Liver (tissue), 9 donors: Measurements from ENCODE around the gene ANKRD13A. TPM values are rescaled to one million over a fixed set of nuclear protein-coding genes. Genes with fewer than 3 reads are reported as not detected.

Experiments used
- DNase-seq: peaks from one replicate; pipeline ENCODE4 v3.0.0-alpha.2; 2017; ENCODE audit warnings: low spot score
- H3K27ac ChIP-seq, 2 donors: one replicate each; pipeline ENCODE4 v1.7.0; 2013; ENCODE audit warnings: inconsistent platforms in 2 of 2, low read length in 2 of 2, control low read depth in 1 of 2, low read depth in 1 of 2, mild to moderate bottlenecking in 1 of 2
- H3K27me3 ChIP-seq, 4 donors: one replicate each; pipeline versions ENCODE4 v1.6.1 to v1.7.0; 2013; ENCODE audit warnings: low read length in 3 of 4, inconsistent platforms in 1 of 4, mild to moderate bottlenecking in 1 of 4, moderate library complexity in 1 of 4; ENCODE audit not compliant: control insufficient read depth in 4 of 4, insufficient read depth in 4 of 4
- H3K36me3 ChIP-seq, 4 donors: one replicate each; pipeline versions ENCODE4 v1.6.1 to v1.7.0; 2013; ENCODE audit warnings: low read length in 3 of 4, mild to moderate bottlenecking in 3 of 4, low read depth in 1 of 4, moderate library complexity in 1 of 4; ENCODE audit not compliant: control insufficient read depth in 4 of 4, insufficient read depth in 3 of 4
- H3K4me1 ChIP-seq, 4 donors: one replicate each; pipeline versions ENCODE4 v1.6.1 to v1.7.0; 2013; ENCODE audit warnings: low read length in 3 of 4, mild to moderate bottlenecking in 3 of 4, moderate library complexity in 1 of 4; ENCODE audit not compliant: control insufficient read depth in 4 of 4, insufficient read depth in 4 of 4
- H3K4me3 ChIP-seq, 3 donors: one replicate each; pipeline versions ENCODE4 v1.6.1 to v1.7.0; 2013; ENCODE audit warnings: low read length in 3 of 3, control low read depth in 1 of 3, low read depth in 1 of 3, mild to moderate bottlenecking in 1 of 3
- H3K9ac ChIP-seq, 2 donors: one replicate each; pipeline ENCODE4 v1.7.0; 2013; ENCODE audit warnings: low read length in 2 of 2, mild to moderate bottlenecking in 2 of 2, moderate library complexity in 2 of 2, control low read depth in 1 of 2, low read depth in 1 of 2
- H3K9me3 ChIP-seq, 4 donors: one replicate each; pipeline versions ENCODE4 v1.6.1 to v1.7.0; 2013; ENCODE audit warnings: low read length in 3 of 4; ENCODE audit not compliant: control insufficient read depth in 4 of 4
- FOXA1 ChIP-seq: IDR thresholded peaks from 2 replicates; pipeline ENCODE4 v1.6.1; 2016; ENCODE audit warnings: antibody characterized with exemption
- FOXA2 ChIP-seq: IDR thresholded peaks from 2 replicates; pipeline ENCODE4 v1.6.1; 2016; ENCODE audit warnings: antibody characterized with exemption
- GABPA ChIP-seq, 2 donors: IDR thresholded peaks in 1 of 2; conservative IDR thresholded peaks in 1 of 2; 2 replicates each; pipeline ENCODE4 v1.6.1; 2016; ENCODE audit warnings: antibody characterized with exemption in 2 of 2, mild to moderate bottlenecking in 1 of 2, moderate library complexity in 1 of 2
- HNF4A ChIP-seq, 2 donors: conservative IDR thresholded peaks; 2 replicates each; pipeline ENCODE4 v1.6.1; 2016; ENCODE audit warnings: antibody characterized with exemption in 2 of 2, mild to moderate bottlenecking in 2 of 2
- HNF4G ChIP-seq: IDR thresholded peaks from 2 replicates; pipeline ENCODE4 v1.6.1; 2016; ENCODE audit warnings: antibody characterized with exemption
- JUND ChIP-seq, 2 donors: IDR thresholded peaks; 2 replicates each; pipeline ENCODE4 v1.6.1; 2016; ENCODE audit warnings: antibody characterized with exemption in 2 of 2
- NR2F2 ChIP-seq: IDR thresholded peaks from 2 replicates; pipeline ENCODE4 v1.6.1; 2016; ENCODE audit warnings: antibody characterized with exemption
- RAD21 ChIP-seq, 2 donors: IDR thresholded peaks; 2 replicates each; pipeline ENCODE4 v1.6.1; 2016; ENCODE audit warnings: antibody characterized with exemption in 2 of 2, mild to moderate bottlenecking in 2 of 2
- SP1 ChIP-seq: IDR thresholded peaks from 2 replicates; pipeline ENCODE4 v1.6.1; 2018; ENCODE audit warnings: antibody characterized with exemption, mild to moderate bottlenecking
- YY1 ChIP-seq: IDR thresholded peaks from 2 replicates; pipeline ENCODE4 v1.6.1; 2016; ENCODE audit warnings: antibody characterized with exemption, mild to moderate bottlenecking
- WGBS: extraction: QIAGEN DNeasy Blood & Tissue Kit; methylation state at CpG from one replicate; pipeline ENCODE4 v1.1.7; 2013; 5-methylcytosine and 5-hydroxymethylcytosine counted together
- polyA plus RNA-seq, 2 donors: library from polyadenylated mRNA; stranded (reverse) in 1 of 2; unstranded in 1 of 2; fragments of 200-250 nt in 1 of 2; fragments of >200 nt in 1 of 2; fragmentation: Nextera tagmentation in 1 of 2; extraction: Ambion mirVana in 1 of 2; gene quantifications; one replicate each; pipeline versions ENCODE4 v1.2.1 to v1.2.3, GENCODE V29; 2013 to 2015
- total RNA-seq, 2 donors: library from RNA; depleted of rRNA; stranded (reverse); fragments of >200 nt; gene quantifications; one replicate each; pipeline ENCODE4 v1.2.3, GENCODE V29; 2014
- TF ChIP-seq, protein P1 (sequence below): IDR thresholded peaks from 2 replicates; pipeline ENCODE4 v1.6.1; 2016; ENCODE audit warnings: antibody characterized with exemption
- TF ChIP-seq, protein P2 (sequence below): fragments of 150-350 bp; IDR thresholded peaks from 2 replicates; pipeline ENCODE4 v1.5.1; 2017; ENCODE audit warnings: improper control_type of control experiment, low read depth, low read length; ENCODE audit not compliant: missing input control
- TF ChIP-seq, protein P3 (sequence below): IDR thresholded peaks from 2 replicates; pipeline ENCODE4 v1.6.1; 2016; ENCODE audit warnings: antibody characterized with exemption
- TF ChIP-seq, protein P4 (sequence below): IDR thresholded peaks from 2 replicates; pipeline ENCODE4 v1.6.1; 2016; ENCODE audit warnings: antibody characterized with exemption, mild to moderate bottlenecking
- donor health status: healthy.
- donor health status: healthy.
- donor health status: healthy.
- donor health status: healthy.
- donor health status: healthy.

The ANKRD13A gene
- total and polyA plus RNA-seq, 4 donors = 7.0 to 40.5 (median 18.8) TPM

DNA sequence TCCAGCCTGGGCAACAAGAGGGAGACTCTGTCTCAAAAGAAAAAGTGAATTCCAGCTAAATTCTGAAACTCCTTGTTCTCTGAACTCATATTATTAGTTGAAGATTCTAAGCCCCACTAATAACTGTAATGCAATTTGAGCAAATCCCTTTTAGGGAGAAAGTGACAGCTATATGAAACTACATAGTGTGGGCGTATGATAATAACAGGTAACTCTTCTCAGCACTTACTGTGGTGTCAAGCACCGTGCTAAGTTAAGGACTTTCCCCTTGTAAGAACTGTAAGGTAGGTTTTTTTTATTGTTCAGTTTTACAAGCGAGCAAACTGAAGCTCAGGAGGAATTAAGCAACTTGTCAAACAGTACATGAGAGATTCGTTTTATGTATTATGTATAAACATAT is 5.4 kb downstream of the ANKRD13A start (continued):
- TF ChIP-seq, protein P1, sequence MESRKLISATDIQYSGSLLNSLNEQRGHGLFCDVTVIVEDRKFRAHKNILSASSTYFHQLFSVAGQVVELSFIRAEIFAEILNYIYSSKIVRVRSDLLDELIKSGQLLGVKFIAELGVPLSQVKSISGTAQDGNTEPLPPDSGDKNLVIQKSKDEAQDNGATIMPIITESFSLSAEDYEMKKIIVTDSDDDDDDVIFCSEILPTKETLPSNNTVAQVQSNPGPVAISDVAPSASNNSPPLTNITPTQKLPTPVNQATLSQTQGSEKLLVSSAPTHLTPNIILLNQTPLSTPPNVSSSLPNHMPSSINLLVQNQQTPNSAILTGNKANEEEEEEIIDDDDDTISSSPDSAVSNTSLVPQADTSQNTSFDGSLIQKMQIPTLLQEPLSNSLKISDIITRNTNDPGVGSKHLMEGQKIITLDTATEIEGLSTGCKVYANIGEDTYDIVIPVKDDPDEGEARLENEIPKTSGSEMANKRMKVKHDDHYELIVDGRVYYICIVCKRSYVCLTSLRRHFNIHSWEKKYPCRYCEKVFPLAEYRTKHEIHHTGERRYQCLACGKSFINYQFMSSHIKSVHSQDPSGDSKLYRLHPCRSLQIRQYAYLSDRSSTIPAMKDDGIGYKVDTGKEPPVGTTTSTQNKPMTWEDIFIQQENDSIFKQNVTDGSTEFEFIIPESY = no peak
- TF ChIP-seq GABPA (IDR thresholded peaks at IDR 0.05 in 1 of 2, conservative IDR thresholded peaks at IDR 0.05 in 1 of 2) = no peak

DNA sequence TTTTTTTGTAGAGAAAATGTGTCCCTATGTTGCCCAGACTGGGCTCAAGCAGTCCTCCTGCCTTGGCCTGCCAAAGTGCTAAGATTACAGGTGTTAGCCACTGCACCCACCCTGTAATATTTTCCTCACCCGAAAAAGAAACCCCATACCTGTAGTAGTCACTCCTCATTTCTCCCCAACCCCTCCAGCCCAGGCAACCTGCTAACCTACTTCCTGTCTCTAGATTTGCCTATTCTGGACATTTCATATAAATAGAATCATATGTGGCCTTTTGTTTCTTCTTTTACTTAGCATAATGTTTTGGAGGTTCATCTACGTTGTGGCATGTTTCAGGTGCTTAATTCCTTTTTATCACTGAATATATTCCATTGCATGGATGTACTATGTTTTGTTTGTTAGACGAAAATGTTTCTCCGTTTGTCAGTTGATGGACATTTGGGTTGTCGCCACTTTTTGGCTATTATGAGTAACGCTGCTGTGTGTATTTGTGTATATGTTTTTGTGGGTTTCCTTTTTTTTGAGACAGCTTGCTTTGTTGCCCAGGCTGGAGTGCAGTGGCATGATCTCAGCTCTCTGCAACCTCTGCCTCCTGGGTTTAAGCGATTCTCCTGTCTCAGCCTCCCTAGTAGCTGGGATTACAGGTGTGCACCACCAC is 6.2 kb downstream of the ANKRD13A start:
- TF ChIP-seq, protein P2, sequence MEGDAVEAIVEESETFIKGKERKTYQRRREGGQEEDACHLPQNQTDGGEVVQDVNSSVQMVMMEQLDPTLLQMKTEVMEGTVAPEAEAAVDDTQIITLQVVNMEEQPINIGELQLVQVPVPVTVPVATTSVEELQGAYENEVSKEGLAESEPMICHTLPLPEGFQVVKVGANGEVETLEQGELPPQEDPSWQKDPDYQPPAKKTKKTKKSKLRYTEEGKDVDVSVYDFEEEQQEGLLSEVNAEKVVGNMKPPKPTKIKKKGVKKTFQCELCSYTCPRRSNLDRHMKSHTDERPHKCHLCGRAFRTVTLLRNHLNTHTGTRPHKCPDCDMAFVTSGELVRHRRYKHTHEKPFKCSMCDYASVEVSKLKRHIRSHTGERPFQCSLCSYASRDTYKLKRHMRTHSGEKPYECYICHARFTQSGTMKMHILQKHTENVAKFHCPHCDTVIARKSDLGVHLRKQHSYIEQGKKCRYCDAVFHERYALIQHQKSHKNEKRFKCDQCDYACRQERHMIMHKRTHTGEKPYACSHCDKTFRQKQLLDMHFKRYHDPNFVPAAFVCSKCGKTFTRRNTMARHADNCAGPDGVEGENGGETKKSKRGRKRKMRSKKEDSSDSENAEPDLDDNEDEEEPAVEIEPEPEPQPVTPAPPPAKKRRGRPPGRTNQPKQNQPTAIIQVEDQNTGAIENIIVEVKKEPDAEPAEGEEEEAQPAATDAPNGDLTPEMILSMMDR = no peak
- DNase-seq = no peak
- Histone ChIP-seq H3K9me3 (no peaks in the 10 kb centered on the region), H3K27me3 (no peaks in the 10 kb centered on the region), H3K9ac (no peak overlapping the region), H3K27ac (no peak overlapping the region), H3K4me1 (peaks cover 0 to 11% (median 5%) of the 10 kb centered on the region in 4 donors), H3K36me3 (peaks cover 0 to 4% (median 0%) of the 10 kb centered on the region in 4 donors), H3K4me3 (no peak overlapping the region)
- 89% methylated on average over 7 of the region's 7 CpGs for WGBS

DNA sequence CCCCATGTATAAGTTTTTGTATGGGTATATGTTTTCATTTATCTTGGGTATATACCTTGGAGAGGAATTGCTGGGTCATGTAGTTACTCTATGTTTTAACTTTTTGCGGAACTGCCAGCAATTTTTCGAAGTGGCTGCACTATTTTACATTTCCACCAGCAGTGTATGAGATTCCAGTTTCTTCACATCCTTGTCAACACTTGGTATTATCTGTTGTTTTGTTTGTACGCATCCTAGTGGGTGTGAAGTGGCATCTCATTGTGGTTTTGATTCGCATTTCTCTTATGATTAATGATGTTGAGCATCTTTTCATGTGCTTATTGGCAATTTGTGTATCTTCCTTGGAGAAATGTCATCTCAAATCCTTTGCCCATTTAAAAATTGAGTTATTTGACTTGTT is 6.9 kb downstream of the ANKRD13A start:
- 97% methylated on average over 4 of the region's 4 CpGs for WGBS
- no peak for DNase-seq
- peaks cover 0 to 17% (median 7%) of the 10 kb centered on the region in 4 donors for H3K4me1 ChIP-seq

More for the DNA sequence above, 6.9 kb downstream of the ANKRD13A start:
- TF ChIP-seq, protein P1 = no peak
- TF ChIP-seq NR2F2 = no peak
- TF ChIP-seq YY1 = no peak
- no peak for TF ChIP-seq SP1
- TF ChIP-seq, protein P3, sequence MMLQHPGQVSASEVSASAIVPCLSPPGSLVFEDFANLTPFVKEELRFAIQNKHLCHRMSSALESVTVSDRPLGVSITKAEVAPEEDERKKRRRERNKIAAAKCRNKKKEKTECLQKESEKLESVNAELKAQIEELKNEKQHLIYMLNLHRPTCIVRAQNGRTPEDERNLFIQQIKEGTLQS = no peak
- no peak for TF ChIP-seq JUND (IDR thresholded peaks at IDR 0.05)
- no peak for TF ChIP-seq GABPA (IDR thresholded peaks at IDR 0.05 in 1 of 2, conservative IDR thresholded peaks at IDR 0.05 in 1 of 2)
- no peak for TF ChIP-seq FOXA2
- TF ChIP-seq, protein P2 = no peak
- no peak for TF ChIP-seq RAD21 (IDR thresholded peaks at IDR 0.05)
- TF ChIP-seq, protein P4, sequence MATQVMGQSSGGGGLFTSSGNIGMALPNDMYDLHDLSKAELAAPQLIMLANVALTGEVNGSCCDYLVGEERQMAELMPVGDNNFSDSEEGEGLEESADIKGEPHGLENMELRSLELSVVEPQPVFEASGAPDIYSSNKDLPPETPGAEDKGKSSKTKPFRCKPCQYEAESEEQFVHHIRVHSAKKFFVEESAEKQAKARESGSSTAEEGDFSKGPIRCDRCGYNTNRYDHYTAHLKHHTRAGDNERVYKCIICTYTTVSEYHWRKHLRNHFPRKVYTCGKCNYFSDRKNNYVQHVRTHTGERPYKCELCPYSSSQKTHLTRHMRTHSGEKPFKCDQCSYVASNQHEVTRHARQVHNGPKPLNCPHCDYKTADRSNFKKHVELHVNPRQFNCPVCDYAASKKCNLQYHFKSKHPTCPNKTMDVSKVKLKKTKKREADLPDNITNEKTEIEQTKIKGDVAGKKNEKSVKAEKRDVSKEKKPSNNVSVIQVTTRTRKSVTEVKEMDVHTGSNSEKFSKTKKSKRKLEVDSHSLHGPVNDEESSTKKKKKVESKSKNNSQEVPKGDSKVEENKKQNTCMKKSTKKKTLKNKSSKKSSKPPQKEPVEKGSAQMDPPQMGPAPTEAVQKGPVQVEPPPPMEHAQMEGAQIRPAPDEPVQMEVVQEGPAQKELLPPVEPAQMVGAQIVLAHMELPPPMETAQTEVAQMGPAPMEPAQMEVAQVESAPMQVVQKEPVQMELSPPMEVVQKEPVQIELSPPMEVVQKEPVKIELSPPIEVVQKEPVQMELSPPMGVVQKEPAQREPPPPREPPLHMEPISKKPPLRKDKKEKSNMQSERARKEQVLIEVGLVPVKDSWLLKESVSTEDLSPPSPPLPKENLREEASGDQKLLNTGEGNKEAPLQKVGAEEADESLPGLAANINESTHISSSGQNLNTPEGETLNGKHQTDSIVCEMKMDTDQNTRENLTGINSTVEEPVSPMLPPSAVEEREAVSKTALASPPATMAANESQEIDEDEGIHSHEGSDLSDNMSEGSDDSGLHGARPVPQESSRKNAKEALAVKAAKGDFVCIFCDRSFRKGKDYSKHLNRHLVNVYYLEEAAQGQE = no peak
- no peak for TF ChIP-seq HNF4A (conservative IDR thresholded peaks at IDR 0.05)
- TF ChIP-seq HNF4G = no peak
- no peak for TF ChIP-seq FOXA1
- Histone ChIP-seq H3K36me3 (peaks cover 0 to 4% (median 0%) of the 10 kb centered on the region in 4 donors), H3K9ac (no peak overlapping the region), H3K27me3 (no peaks in the 10 kb centered on the region), H3K27ac (no peak overlapping the region), H3K4me3 (no peak overlapping the region), H3K9me3 (no peaks in the 10 kb centered on the region)
